Suppressor macrophage (primary cell): ENCODE measurements around the gene PDGFA.

ENCODE experiments used
- DNase-seq, 4 experiments: peaks; one replicate each; pipeline ENCODE4 v3.0.0-alpha.2; 2020 to 2022

Gene PDGFA

DNA sequence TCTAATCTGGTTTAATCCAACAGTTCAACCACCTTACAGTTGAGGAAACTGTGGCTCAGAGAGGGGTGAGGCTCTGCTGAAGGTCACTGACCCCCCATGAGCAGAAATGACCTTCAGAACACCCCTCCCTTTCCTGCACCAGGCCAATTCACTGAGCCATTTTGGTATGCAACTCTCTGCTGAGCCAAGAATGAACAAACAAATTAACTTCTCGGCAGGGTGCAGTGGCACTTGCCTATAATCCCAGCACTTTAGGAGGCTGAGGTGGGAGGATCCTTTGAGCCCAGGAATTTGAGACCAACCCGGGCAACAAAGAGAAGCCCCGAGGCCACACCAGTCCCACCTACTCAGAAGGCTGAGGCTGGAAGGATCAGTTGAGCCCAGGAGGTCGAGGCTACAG lies 29.8 kb downstream of the PDGFA start:
- no peak for DNase-seq

DNA sequence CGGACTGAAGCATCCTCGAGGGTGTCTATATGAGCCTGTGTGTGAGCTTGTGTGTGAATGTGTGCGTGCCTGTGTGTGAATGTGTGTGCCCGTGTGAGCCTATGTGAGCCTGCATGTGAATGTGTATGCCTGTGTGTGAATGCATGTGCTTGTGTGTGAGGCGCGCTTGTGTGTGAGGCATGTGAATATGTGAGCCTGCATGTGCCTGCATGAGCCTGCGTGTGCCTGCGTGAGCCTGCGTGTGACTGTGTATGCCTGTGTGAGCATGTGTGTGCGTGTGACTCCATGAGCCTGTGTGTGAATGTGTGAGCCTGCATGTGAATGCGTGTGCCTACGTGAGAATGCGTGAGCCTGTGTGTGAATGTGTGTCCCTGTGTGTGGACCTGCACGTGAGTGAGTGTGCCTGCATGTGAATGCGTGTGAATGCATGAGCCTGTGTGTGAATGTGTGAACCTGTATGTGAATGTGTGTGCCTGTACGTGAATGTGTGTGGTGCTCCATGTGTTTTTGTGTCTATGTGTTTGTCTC lies 33.4 kb downstream of the PDGFA start:
- no peak for DNase-seq

DNA sequence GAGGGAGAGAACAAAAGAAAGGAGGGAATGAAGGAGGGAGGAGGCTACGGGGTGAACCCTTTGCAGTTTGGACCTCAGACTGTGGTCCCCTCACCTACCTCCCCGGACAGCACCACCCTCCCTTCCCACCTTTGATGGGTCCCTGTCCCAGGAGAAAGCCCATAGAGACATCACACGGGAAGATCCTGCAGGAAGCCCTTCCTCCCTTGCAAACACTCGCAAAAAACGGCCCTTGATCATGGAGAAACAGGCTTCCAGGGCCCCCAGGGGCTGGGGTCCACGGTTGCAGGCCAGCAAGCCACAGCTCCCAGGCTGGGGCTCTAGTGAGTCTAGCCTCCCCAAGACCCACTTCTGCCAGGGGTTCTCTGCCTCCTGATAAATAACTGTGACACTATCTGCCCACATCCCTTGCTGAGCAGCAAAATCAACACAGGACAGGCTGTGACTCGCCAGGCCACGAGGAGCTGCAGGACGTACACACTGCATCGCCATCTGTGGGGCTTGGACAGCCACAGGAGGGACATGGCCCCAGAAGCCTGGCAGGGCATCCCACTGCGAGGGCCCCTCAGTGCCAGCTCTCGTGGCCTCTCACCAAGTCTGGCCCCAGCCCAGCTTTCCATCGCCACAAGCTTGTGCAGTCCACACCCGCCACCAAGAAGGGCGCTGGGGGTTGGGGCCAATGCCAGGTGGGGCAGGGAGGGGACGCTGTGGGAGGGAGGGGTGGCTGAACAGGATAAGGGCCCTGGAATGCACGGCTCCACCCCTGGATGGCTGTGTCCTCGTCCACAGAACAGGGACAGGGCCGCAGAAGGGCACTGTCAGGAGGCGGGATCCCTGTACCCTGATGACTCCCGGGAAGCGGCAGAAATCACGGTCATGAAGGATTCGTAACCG lies 34.2 kb downstream of the PDGFA start:
- DNase-seq: no peak

DNA sequence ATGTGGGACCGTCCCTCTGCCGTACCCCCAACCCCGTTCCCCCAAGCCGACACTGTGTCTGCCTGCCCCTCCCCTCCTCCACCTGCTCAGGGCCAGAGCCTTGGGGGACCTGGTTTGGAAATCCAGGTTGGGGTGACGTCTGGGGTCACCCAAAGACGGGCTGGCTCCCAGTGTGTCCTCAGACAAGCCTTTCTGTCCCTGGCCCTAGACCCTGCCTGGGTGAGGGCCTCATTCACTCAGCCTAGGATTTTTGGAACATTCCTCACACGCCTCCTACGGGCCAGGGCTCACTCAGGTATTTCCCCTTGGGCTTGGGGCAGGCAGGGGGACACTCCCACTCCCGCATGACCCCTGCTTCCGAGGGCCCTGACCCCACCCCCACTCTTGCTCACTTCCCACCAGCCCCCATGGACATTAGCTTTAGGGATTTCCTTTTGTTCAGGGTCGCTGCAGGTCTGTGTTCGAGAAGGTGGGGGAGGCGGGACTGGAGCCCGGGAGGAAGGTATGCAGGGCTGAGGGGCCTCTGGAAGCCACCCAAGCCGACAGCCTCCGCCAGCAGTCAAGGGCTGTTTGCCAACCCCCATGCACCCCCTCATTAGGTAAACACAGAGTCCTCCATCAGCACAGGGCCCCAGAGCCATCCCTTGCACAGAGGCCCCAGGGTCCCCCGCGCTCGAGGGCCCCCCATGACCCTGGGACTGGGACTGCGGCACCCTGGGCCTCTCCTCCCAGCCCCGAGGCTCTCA lies 35.1 kb downstream of the PDGFA start:
- no peak for DNase-seq

DNA sequence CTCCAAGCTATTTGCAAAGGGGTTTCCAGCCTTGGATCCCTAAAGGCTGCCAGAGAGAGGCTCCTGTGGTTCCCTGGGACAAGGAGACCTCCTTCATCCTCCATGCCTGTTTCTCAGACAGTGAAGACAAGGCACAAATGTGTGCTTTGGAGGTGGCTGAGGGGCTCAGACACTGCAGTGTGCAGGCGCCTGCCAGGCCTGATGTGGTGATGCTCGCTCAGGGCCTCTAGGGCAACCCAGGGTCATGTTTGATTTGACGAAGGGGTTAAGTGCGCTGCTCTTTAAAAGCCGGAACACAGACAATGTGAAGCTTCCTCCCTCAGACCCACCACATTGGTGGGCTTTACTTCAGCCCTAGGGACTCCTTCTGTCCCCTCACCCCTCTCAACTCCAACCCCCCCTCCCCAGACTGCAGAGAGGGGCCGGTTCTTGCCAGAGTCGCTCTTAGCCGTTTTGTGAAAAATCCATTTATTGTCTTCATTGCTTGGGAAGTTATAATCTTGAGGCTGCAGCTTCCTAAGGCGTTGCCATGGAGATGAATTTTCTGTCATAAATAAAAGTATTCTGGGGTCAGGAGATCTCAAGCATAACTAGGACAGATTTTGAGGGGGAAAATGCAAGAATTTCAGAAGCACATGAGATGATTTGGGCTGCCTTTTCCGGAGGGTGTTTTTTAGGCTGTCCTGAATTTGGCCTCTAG lies 35.8 kb downstream of the PDGFA start:
- DNase-seq: no peak

DNA sequence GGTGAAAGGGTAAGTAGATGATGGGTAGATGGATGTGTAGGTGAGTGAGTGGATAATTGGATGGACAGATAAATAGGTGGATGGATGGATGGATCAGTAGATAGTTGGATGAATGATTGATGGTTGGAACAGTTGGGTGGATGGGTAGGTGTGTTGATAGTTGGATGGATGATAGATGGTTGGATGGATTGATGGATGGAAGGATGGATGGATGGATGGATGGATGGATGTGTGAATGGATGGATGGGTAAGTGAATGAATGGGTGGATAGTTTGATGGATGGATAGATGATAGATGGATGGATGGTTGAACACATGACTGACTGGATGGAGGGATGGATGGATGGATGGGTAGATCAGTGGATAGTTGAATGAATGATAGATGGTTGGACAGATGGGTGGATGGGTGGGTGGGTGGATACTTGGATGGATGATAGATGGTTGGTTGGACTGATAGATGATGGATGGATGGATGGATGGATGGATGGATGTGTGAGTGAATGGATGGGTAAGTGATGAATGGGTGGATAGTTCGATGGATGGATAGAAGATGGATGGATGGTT lies 37.0 kb downstream of the PDGFA start:
- no peak for DNase-seq

DNA sequence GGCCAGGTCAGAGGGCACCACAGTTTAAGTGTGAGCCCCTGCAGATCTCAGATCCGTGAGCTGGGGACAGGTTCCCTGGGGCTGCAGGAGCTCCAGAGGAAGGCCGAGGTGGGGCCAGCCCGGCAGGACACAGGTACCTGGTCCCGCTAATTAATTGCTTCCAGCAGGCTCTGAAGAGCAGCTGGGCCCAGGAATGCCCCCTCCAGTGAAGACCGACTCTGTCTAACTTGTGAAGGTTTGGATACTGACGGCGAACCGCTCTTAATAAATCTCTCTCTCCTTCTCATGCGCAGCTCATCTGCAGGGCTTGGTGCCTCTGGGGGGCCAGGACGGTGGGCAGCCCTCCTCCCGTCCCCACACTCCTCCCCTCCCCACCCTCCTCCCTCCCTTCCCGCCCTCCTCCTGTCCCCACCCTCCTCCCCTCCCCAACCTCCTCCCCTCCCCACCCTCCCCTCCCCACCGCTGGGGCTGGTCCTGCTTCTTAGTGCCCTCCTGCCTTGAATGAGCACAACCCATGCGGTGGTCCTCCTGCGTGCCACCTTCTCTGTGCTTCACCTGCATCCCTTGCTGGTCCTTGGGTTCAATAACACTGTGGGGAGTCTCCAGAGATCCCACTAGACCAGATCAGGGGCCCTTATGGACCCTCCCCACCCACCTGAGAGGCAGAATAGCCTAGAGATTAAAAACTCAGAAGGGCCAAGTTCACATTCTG lies 38.3 kb downstream of the PDGFA start:
- DNase-seq: no peak

DNA sequence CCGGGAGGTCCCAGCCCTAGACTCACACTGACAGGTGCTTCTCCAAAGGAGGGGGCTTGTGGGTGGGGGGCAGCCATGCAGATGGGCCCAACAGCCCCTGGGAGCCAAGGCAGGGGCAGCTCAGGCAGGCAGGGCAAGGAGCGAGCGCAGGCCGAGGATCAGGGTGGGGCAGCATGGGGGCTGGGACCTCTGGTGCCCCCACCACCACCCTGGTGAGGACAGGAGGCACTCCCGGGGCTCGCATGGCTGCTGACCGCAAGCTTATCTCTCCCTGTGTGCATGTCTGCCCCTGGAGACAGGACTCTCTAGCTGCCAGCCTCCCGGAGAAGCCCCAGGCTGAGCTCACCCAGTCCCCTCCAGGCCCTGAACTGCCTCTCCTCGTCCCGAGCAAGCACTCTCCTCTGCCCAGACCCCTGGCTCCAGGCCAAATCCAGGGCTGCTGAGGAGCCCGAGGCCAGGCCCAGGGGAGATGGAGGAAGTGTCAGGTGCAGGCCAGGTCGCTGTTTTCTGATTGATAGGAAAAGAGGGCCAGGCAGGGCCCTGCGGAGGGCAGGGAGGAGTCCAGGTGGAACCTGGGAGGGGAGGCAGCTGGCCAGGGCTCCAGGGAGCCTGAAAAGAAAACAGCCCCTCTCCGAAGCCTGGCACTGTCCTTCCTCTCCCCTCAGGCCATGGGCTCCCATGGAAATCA lies 39.0 kb downstream of the PDGFA start:
- no peak for DNase-seq

DNA sequence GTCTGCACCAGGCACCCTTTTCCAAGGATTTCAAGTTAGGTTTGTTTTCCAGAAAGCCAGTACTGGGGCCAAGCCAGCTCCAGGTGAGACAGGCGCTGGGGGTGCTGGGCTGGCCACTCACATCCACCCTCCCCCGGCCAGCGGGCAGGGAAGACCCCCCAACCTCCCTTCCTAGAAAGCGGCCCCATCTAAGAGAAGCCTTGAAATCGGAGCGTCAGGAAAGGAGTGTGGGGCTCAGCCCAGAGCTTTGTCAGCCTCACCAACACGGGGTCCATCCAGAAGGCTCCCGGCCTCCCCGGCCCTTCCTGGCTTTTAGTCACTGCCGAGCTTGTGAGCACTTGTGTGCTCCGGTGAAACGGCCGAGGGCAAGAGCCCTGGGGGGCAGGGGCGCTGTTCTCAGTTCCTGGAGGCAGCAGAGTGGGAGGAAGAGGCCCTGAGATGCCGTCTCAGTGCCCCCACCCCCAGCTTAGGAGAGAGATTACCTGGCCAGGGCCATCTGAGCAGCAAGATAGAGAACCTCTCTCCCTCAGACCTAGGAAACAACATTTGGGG lies 39.6 kb downstream of the PDGFA start:
- no peak for DNase-seq

DNA sequence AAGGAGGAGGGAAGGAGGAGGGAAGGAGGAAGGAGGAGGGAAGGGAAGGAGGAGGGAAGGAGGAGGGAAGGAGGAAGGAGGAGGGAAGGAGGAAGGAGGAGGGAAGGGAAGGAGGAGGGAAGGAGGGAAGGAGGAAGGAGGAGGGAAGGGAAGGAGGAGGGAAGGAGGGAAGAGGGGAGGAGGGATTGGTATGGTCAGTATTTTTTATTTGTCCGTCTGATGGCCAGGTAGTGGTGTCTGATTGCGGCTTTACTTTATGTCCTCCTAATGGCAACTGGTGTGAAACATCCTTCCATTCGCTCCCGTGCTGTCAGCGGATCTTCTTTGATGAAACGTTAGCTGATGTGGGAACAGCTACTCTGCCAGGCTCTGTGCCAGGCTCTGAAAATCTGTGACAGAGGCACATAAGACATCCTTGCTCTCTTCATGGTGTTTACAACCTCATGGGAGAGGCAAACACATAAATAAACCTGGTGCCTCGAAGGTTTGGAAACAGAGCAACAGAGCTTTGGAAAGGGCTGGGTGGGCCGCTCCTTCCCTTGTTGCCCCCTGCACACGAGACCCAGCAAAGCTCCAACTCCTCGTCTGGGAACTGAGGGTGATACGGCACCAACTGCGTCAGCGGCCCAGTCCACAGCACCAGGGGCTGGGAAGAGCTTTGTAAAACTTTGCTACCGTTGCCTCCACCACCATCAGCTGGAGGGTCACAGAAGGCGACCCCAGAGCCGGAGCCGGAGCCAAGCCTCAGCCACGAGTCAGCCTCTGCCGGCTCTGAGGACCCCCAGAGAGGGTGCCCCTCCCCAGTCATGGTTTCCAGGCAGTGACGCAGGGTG lies 40.3 kb downstream of the PDGFA start:
- DNase-seq: no peak

DNA sequence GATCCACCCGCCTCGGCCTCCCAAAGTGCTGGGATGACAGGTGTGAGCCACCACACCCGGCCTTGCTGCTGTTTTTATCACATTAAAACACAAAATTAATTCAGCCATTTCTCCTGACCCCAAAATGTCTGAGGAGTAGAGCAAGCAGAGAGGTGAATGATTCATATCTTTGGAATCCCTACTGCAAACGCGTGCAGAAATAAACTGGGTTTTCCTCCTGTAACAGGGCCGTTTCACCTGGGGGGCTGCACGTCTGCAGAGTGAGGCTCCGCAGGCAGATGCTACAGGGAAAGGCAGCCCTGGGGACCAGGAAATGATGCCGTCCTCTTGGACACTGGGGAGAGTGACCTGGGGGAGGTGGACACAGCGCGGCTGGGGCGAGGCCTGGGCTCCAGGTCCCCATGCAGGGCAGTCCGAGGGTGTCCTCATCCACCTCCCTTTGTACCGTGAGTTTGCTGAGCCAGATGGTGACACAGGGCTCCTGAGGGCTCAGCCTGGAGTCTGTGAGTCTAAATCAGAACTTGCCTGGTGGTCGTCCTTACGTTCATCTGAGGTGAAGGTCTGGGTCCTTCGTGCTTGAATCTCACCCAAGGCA lies 41.9 kb downstream of the PDGFA start:
- DNase-seq: no peak

DNA sequence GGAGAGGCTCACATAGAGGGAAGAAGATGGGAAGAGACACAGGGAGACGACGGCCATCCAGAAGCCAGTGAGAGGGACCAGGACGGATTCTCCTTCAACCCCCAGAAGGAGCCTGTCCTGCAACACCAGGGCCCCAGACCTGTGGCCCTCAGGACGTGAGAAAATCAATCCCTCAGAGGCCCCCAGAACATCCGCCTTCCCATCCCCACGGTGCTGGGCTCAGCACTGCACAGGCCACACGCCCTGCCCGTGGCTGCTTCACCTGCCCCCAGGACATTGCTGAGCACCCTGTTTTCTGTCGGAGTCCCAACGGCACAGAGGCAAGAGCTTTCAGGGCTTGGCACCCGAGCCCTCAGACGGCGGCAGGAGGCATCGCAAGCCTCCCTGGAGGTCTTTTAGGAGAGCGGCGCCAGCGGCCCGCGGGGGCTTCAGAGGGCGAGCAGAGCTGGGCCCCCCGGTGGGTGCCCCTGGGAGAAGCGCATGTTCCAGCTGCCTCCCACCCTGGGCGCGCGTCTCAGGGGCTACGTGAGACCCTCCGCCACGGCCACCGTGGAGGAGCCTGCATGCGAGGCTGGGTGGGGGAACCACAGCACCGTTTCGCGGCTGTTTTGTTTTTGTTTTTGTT lies 42.8 kb downstream of the PDGFA start:
- DNase-seq: no peak

DNA sequence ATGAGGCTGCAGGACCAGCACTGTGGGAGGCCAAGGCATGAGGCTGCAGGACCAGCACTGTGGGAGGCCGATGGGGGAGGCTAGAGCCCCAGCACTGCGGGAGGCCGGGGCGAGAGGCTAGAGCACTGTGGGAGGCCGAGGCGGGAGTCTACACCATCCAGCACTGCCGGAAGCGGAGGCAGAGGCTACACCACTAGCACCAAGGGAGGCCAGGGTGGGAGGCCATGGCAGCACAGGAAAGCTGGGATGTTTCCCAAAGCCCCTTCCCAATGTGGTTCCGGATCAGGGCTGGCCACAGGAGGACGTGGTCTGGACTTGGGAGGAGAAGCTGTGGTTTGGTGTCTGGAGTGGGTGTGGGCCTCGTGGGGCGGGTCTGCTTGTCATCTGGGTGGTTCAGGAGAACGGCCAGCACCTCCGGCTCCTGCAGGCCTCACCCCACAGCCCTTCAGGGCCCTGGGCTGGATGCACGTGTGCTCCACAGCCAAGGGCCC lies 43.6 kb downstream of the PDGFA start:
- no peak for DNase-seq

DNA sequence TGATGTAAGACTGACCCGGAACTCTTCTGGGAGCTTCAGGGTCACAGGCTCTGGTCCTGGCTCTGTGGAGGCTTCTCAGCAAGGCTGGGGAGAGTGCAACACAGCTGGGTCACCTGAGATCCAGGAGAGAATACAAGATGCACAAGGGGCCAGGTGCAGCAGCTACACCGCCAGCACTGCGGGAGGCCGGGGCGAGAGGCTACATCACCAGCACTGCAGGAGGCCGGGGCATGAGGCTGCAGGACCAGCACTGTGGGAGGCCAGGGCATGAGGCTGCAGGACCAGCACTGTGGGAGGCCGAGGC lies 44.3 kb downstream of the PDGFA start:
- DNase-seq: no peak

DNA sequence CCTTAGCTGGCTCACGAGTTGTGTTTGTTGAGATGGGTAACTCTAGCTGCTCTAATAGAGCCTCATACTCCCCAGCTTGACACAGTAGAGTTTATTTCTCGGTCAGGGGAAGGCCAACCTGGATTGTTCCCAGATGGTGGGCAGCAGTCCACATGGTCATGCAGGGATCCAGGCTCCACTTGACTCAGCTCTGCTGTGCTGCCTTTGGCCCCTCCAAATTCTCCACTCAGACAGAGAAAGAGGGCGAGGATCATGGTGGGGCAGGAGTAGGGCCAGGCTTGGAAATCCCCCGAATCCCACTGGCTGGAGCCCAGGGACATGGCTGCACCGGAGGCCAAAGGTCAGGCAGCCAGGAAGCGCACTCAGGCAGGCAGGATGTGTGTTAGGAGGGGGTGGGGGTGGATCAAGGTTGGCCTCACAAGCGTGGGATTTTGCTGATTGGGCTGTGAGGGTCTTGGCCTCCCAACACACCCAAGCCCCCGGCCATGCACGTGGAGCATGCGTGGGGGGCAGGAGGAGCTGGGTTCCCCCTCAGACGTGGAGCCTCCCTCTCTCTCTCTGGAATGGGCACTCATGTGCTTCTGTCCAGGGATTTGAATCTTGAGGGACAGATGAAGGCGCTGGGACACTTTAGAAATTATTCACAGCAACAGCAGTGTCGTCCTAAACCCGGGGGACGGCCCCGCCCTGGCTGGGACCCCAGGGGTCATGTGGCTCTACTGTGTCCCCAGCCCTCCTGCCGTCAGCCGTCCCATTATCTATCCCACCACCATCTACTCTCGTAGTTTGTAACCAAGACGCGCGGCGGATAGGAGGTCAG lies 44.8 kb downstream of the PDGFA start:
- no peak for DNase-seq

DNA sequence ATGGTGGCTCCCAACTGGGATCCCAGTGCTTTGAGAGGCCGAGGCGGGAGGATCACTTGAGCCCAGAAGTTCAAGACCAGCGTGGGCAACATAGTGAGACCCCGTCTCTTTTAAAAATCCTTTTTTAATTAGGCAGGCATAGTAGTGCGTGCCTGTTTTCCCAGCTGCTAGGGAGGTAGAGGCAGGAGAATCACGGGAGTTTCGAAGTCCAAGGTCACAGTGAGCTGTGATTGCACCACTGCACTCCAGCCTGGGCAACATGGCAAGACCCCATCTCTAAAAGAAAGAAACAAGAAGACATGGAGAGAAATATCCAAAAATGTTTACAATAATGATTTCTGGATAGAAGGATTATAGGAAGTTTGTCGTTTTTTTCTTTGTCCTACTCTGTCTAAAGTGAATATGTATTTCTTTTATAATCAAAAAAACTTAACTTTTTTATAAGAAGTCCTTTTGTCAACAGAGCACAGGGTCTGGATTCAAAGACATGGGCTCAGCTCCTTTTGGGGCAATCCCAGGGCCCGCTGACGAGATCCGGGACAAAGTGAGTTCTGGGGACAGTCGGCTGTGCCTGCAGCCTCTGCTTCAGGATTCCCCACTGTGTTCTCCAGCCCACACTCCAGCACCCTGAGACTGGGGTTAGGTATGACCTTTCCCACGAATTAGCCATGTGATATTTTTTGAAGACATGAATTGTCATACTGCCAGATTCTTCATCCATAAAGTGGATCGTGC lies 45.6 kb downstream of the PDGFA start:
- no peak for DNase-seq

DNA sequence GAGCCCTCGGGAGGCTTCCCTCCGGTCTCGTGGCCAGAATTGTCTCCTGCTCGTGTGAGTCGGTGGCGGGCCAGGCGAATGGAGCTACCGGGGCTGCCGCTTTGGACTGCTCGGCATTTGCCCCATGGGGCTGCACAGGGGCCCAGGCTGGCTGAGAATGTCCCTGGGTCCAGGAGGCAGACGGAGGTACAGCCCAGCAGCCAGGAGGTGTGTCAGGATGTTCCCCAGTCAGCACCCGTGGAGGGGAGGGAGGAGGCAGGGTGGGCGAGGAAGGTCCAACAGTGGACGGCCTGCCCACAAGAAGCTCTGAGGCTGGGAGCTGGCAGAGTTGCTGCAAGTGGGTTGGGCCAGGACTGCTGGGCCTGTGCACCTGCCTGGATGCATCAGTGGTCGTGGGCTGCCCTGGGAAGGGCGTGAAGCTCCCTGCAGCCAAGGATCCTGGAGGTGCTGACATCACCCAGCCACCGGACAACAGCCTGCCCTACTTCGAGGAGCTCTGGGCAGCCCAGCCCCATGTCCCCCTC lies 46.4 kb downstream of the PDGFA start:
- no peak for DNase-seq

DNA sequence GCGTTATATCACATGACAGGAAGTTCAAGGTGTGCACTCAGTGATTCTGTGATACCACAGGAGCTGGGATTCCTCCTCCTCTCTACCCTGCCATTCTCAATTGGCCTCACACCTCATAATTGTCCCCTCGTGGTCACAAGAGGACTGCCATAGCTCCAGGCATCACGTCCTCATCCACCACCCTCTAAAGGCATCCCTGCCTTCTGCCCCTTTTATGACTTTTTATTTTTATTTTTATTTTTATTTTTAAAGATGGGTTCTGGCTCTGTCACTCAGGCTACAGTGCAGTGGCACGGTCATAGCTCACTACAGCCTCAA lies 47.0 kb downstream of the PDGFA start:
- no peak for DNase-seq
